HAP-1 (cell line): Measurements from ENCODE around the gene MRPS25.

Experiments
- DNase-seq, 2 experiments: peaks; one replicate each; pipeline ENCODE4 v3.0.0-alpha.2; 2016 to 2020; ENCODE audit warnings: low spot score in 2 of 2
- H3K27me3 ChIP-seq: fragments of 250-450 bp; sonication (Bioruptor Pico); 2 replicates; pipeline ENCODE4 v1.5.1; 2020; ENCODE audit warnings: low read depth, mild to moderate bottlenecking, moderate library complexity
- H3K36me3 ChIP-seq: fragments of 250-450 bp; sonication (Bioruptor Pico); replicated peaks from 2 replicates; pipeline ENCODE4 v1.5.1; 2020; ENCODE audit warnings: mild to moderate bottlenecking
- H3K4me1 ChIP-seq: fragments of 250-450 bp; sonication (Bioruptor Pico); 2 replicates; pipeline ENCODE4 v1.5.1; 2020; ENCODE audit warnings: mild to moderate bottlenecking
- H3K4me3 ChIP-seq: fragments of 250-450 bp; sonication (Bioruptor Pico); 2 replicates; pipeline ENCODE4 v1.5.1; 2020; ENCODE audit warnings: mild to moderate bottlenecking, moderate library complexity
- H3K9me3 ChIP-seq: fragments of 250-450 bp; sonication (Bioruptor Pico); 2 replicates; pipeline ENCODE4 v1.5.1; 2020; ENCODE audit warnings: mild to moderate bottlenecking, moderate library complexity
- in situ Hi-C: fragments of 300-500 bp; cut with MboI; formaldehyde crosslinking; loops from 3 replicates; pipeline ENCODE4 v1.14.3; 2020; ENCODE audit warnings: low sequenced_read_pairs, inconsistent platforms, mixed read lengths

Gene MRPS25

GRCh38 chr3:15064835-15065549, at the start of gene MRPS25:
TSS of gene MRPS25 (minus strand) at chr3:15065315. CDS start at chr3:15065194, 121 bp downstream.
- Histone ChIP-seq H3K27me3 (no peaks in the 10 kb centered on the region), H3K36me3 (peaks cover 18% of the 10 kb centered on the region), H3K9me3 (no peaks in the 10 kb centered on the region; the same call in 1 of the 2 replicates), H3K4me1 (peaks cover 13% of the 10 kb centered on the region), H3K4me3 (peak within 1 kb of the TSS; percentile 92)
- in situ Hi-C loops: no loop called here
- peak; percentile 86 to 92 for DNase-seq

- in situ Hi-C loops: loop anchor here (10.0 kb wide), 1 partner anchor 291 kb away; no protein-coding TSS in a partner anchor
- no peaks in the 10 kb centered on the region for H3K36me3 ChIP-seq
- no peaks in the 10 kb centered on the region for H3K9me3 ChIP-seq
Observed at GRCh38 chr3:15113884-15114283, 48.8 kb upstream of the MRPS25 start.

GRCh38 chr3:15113471-15113870, 48.4 kb upstream of the MRPS25 start:
- Histone ChIP-seq H3K9me3 (no peaks in the 10 kb centered on the region), H3K27me3 (0 out of 2 replicates have a peak, but pooled peaks cover 2% of the 10 kb centered on the region), H3K4me3 (no peak overlapping the region), H3K36me3 (no peaks in the 10 kb centered on the region), H3K4me1 (no peaks in the 10 kb centered on the region)
- in situ Hi-C loops: loop anchor here (10.0 kb wide), 1 partner anchor 291 kb away; no protein-coding TSS in a partner anchor
- DNase-seq: no peak

More at GRCh38 chr3:15113884-15114283, 48.8 kb upstream of the MRPS25 start:
- DNase-seq: no peak
- Histone ChIP-seq H3K4me1 (no peaks in the 10 kb centered on the region), H3K27me3 (0 out of 2 replicates have a peak, but pooled peaks cover 2% of the 10 kb centered on the region), H3K4me3 (no peak overlapping the region)

DNA sequence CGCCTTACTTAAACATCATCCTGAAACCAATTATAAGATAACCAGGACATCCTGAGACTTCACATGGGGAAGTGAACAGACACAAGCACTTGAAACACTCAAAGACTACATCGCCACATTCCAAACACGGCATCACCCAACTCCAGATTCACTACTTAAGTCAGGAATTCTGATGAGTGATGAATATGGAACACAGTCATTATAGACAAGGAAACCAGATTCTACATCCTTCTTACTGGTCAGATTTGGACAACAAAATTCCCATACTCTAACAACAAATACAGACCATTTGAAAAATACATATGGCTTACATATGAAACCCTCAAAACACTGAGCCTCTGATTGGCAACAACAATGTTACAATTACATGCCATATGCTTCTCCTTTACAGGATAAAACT, 46.9 kb upstream of the MRPS25 start:
- H3K36me3 ChIP-seq: no peaks in the 10 kb centered on the region
- no peak for DNase-seq
- in situ Hi-C loops: loop anchor here (10.0 kb wide), 1 partner anchor 293 kb away; no protein-coding TSS in a partner anchor
- H3K4me3 ChIP-seq: no peak overlapping the region
- H3K4me1 ChIP-seq: no peaks in the 10 kb centered on the region
- H3K9me3 ChIP-seq: no peaks in the 10 kb centered on the region
- H3K27me3 ChIP-seq: 0 out of 2 replicates have a peak, but pooled peaks cover 2% of the 10 kb centered on the region

- H3K9me3 ChIP-seq: no peaks in the 10 kb centered on the region
- no peaks in the 10 kb centered on the region for H3K4me1 ChIP-seq
- 0 out of 2 replicates have a peak, but pooled peaks cover 2% of the 10 kb centered on the region for H3K27me3 ChIP-seq
- DNase-seq: no peak
- no peaks in the 10 kb centered on the region for H3K36me3 ChIP-seq
- no peak overlapping the region for H3K4me3 ChIP-seq
- in situ Hi-C loops: loop anchor here (10.0 kb wide), 1 partner anchor 295 kb away; no protein-coding TSS in a partner anchor
Observed at GRCh38 chr3:15110206-15110605, 45.1 kb upstream of the MRPS25 start.

- H3K9me3 ChIP-seq: no peaks in the 10 kb centered on the region
- H3K27me3 ChIP-seq: 0 out of 2 replicates have a peak, but pooled peaks cover 2% of the 10 kb centered on the region
- in situ Hi-C loops: no loop called here
- H3K36me3 ChIP-seq: no peaks in the 10 kb centered on the region
- H3K4me1 ChIP-seq: no peaks in the 10 kb centered on the region
- DNase-seq: no peak
- H3K4me3 ChIP-seq: no peak overlapping the region
Observed at GRCh38 chr3:15108869-15109268, 43.8 kb upstream of the MRPS25 start.

DNA sequence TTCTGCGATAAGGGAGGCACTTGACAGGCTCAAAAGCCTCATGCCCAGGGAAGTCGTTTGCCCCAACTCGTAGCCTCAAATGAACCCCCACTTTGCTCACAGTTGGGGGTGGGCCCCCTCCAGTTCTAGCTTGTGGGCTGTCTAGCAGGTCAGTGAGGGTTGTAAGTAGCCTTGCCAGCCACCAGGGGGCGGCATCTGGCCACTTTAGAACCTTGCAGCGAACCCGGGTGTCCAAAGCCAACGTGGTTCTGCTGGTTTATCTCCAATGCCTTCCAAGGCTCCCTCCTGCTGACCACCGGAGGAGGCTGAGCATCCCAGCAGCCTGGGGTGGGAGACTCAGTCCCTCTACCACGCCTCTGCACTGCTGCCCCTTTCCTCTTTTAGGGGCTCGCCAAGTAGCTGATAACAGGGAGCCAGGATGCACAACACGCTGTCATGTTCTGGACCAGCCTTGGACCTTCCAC, 43.0 kb upstream of the MRPS25 start:
- Histone ChIP-seq H3K36me3 (no peaks in the 10 kb centered on the region), H3K9me3 (no peaks in the 10 kb centered on the region), H3K4me1 (no peaks in the 10 kb centered on the region), H3K4me3 (no peak overlapping the region), H3K27me3 (0 out of 2 replicates have a peak, but pooled peaks cover 2% of the 10 kb centered on the region)
- in situ Hi-C loops: no loop called here
- peak; percentile 54 to 85 for DNase-seq

GRCh38 chr3:15107075-15107947, 42.2 kb upstream of the MRPS25 start:
- H3K9me3 ChIP-seq: no peaks in the 10 kb centered on the region
- no peak overlapping the region for H3K4me3 ChIP-seq
- no peak for DNase-seq
- H3K36me3 ChIP-seq: no peaks in the 10 kb centered on the region
- H3K27me3 ChIP-seq: 0 out of 2 replicates have a peak, but pooled peaks cover 2% of the 10 kb centered on the region
- no peaks in the 10 kb centered on the region for H3K4me1 ChIP-seq
- in situ Hi-C loops: no loop called here

DNA sequence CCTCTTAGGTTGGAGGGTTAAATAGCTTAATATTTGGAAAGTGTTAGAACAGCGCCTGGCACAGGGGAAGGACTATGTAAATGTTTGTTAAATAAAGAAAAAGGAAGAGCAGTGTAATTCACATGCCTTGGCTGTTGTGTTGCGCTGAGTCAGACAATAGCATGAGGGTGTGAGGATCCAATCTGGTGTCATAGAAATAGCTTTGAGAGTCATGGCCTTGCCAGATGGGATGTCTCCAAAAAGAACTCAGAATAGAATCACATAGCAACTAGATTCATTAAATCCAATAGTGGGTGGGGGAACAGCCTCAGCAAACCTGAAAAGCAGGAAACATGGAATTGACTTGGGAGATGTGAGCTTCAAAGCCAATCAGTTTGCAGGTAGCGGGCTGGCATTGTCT, 37.7 kb upstream of the MRPS25 start:
- H3K36me3 ChIP-seq: no peaks in the 10 kb centered on the region
- in situ Hi-C loops: no loop called here
- H3K9me3 ChIP-seq: no peaks in the 10 kb centered on the region
- no peak for DNase-seq
- H3K4me3 ChIP-seq: no peak overlapping the region
- no peaks in the 10 kb centered on the region for H3K27me3 ChIP-seq
- no peaks in the 10 kb centered on the region; the same call in none of the 2 replicates for H3K4me1 ChIP-seq

GRCh38 chr3:15102256-15102655, 37.1 kb upstream of the MRPS25 start:
- no peak overlapping the region for H3K4me3 ChIP-seq
- H3K4me1 ChIP-seq: peaks cover 2% of the 10 kb centered on the region
- DNase-seq: no peak
- no peaks in the 10 kb centered on the region for H3K36me3 ChIP-seq
- no peaks in the 10 kb centered on the region for H3K27me3 ChIP-seq
- no peaks in the 10 kb centered on the region for H3K9me3 ChIP-seq
- in situ Hi-C loops: no loop called here

DNA sequence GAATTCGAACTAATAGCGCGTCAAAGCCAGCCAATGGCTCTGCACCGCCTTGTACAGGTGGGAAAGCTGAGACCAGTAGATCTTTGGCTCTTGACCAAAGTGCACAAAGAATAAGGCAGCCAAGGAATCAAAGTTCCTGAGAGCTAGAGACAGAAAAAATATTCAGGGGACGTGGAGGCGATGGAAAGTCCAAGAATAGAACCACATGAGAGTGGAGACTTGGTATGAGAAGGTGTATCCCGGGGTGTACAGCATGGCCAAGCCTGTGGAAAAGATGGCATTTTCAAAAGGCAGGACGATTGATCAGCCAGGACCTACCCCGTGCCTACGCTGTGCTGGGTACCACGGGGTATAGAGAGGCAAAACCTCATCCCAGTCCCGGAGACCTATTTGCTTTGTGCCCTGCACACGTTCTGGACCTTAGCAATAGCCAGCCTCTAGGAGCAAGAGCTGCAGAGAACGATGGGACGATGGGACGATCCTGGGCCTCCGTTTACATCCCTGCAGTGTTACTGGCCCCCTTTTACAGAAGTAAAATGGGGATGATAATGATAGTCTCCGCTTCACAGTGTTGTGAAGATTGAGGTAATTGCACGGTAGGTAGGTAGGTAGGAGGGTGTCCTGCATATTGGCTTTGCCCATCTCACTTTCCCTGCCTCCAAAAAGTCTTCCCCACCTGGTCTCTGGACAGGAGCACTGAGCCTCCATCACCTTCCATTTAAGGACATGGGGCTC, 34.4 kb upstream of the MRPS25 start:
- H3K9me3 ChIP-seq: no peaks in the 10 kb centered on the region
- in situ Hi-C loops: no loop called here
- H3K4me3 ChIP-seq: peak overlapping the region; percentile 91
- no peak for DNase-seq
- H3K27me3 ChIP-seq: no peaks in the 10 kb centered on the region
- H3K4me1 ChIP-seq: peaks cover 2% of the 10 kb centered on the region
- peaks cover 17% of the 10 kb centered on the region for H3K36me3 ChIP-seq

- peak; percentile 90 to 95 for DNase-seq
- Histone ChIP-seq H3K9me3 (no peaks in the 10 kb centered on the region), H3K27me3 (no peaks in the 10 kb centered on the region), H3K36me3 (peaks cover 24% of the 10 kb centered on the region), H3K4me3 (peak within 1 kb of the TSS; percentile 91), H3K4me1 (peaks cover 2% of the 10 kb centered on the region)
- in situ Hi-C loops: no loop called here
Observed at GRCh38 chr3:15098503-15099363, 33.6 kb upstream of the MRPS25 start, which contains the start of gene RBSN. TSS of gene RBSN (minus strand) at chr3:15099148. CDS start at chr3:15096120, 3,028 bp downstream.
